SJCRH30 (cell line): ENCODE results near the gene OR14J1. TPM values are rescaled to one million over a fixed set of nuclear protein-coding genes. Genes with fewer than 3 reads are reported as not detected.
"Not testable (repeated sequence)": the region's sequence is repeated elsewhere in the genome, so short reads cannot be mapped to it uniquely, and the experiment has no call there.

Experiments
- DNase-seq, 2 experiments: peaks; one replicate each; pipeline ENCODE4 v3.0.0-alpha.2; 2015 to 2020
- H3K27ac ChIP-seq: fragments of 250-450 bp; sonication (Bioruptor Pico); 2 replicates; pipeline ENCODE4 v1.5.1; 2020; ENCODE audit warnings: mild to moderate bottlenecking, moderate library complexity
- H3K27me3 ChIP-seq: fragments of 250-450 bp; sonication (Bioruptor Pico); 2 replicates; pipeline ENCODE4 v1.5.1; 2020; ENCODE audit warnings: mild to moderate bottlenecking, moderate library complexity
- H3K36me3 ChIP-seq: fragments of 250-450 bp; sonication (Bioruptor Pico); 2 replicates; pipeline ENCODE4 v1.5.1; 2020; ENCODE audit warnings: mild to moderate bottlenecking, moderate library complexity
- H3K4me1 ChIP-seq: fragments of 250-450 bp; sonication (Bioruptor Pico); 2 replicates; pipeline ENCODE4 v1.5.1; 2020; ENCODE audit warnings: mild to moderate bottlenecking, moderate library complexity
- H3K4me3 ChIP-seq: fragments of 250-450 bp; sonication (Bioruptor Pico); 2 replicates; pipeline ENCODE4 v1.5.1; 2020; ENCODE audit warnings: mild to moderate bottlenecking, moderate library complexity
- H3K9me3 ChIP-seq: fragments of 250-450 bp; sonication (Bioruptor Pico); replicated peaks from 2 replicates; pipeline ENCODE4 v1.5.1; 2020; ENCODE audit warnings: mild to moderate bottlenecking, moderate library complexity
- total RNA-seq: library from RNA; depleted of rRNA; stranded (reverse); fragments of >200 nt; shearing (Covaris generic); gene quantifications from 2 replicates; pipeline ENCODE4 v1.2.3, GENCODE V29; 2014; rRNA removed

OR14J1 gene, protein sequence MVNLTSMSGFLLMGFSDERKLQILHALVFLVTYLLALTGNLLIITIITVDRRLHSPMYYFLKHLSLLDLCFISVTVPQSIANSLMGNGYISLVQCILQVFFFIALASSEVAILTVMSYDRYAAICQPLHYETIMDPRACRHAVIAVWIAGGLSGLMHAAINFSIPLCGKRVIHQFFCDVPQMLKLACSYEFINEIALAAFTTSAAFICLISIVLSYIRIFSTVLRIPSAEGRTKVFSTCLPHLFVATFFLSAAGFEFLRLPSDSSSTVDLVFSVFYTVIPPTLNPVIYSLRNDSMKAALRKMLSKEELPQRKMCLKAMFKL
- total RNA-seq: not detected in 2 replicates

DNA sequence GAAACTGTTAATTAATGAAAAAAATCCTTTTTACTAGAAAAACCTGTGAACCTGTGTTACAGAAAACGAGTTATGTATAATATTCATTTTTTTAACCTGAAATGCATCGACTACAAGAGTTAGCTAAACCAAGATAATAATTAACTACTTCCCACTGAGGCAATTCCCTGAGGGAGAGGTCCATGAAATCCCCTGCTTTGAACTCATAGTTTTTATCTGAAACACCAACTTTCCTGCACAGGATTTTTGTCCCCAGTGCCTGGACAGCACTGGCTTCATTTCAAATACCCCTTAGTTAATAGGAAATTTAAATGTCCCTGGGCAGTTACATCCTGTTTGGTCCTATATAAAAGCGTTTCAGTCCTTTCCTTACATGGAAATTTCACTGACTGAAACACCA lies at the start of gene OR14J1:
OR14J1 (plus strand) TSS at position 386 of the 400 bp plus-strand sequence. CDS start 4,989 bp downstream, outside the sequence.
- Histone ChIP-seq H3K9me3 (no peaks in the 10 kb centered on the region), H3K27ac (no peak within 1 kb of the TSS), H3K36me3 (no peaks in the 10 kb centered on the region), H3K4me3 (no peak within 1 kb of the TSS), H3K27me3 (no peaks in the 10 kb centered on the region), H3K4me1 (no peaks in the 10 kb centered on the region)
- no peak for DNase-seq

DNA sequence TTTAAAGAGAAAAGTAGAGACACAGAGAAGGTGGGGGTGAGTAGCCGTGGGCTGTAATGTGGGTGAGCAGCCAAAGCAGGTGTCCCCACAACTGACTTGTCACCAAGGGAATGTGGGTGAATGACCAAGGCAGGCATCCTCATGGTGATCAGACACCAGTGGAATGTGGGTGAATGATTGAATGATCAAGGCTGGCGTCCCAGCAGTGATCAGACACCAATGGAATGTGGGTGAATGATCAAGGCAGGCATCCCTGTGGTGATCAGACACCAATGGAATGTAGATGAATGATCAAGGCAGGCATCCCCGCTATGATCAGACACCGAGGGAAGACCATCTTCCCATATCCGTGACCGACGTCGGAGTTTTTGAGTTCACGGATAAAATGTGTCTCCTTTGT lies 49.8 kb upstream of the OR14J1 start:
- no peak overlapping the region for H3K4me3 ChIP-seq
- H3K9me3 ChIP-seq: no peaks in the 10 kb centered on the region
- no peaks in the 10 kb centered on the region for H3K27me3 ChIP-seq
- H3K4me1 ChIP-seq: no peaks in the 10 kb centered on the region
- H3K27ac ChIP-seq: no peak overlapping the region
- DNase-seq: no peak
- H3K36me3 ChIP-seq: no peaks in the 10 kb centered on the region

DNA sequence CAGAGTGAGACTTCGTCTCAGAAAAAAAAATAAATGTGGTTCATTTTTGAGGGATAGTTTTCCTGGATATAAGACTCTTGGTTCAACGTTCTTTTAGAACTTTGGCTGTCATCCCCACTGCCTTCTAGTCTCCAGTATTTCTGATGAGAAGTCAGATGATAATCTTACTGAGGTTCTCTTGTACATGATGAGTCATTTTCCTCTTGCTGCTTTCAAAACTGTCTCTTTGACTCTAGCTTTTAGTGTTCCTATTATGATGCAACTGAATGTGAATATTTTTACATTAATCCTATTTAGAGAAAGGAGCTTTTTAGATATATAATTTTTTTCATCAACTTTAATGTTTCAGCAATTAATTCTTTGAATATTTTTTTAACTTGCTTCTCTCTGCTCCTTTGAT lies 46.0 kb upstream of the OR14J1 start:
- Histone ChIP-seq H3K36me3 (no peaks in the 10 kb centered on the region), H3K4me1 (no peaks in the 10 kb centered on the region), H3K27ac (no peak overlapping the region), H3K9me3 (no peaks in the 10 kb centered on the region), H3K4me3 (no peak overlapping the region), H3K27me3 (no peaks in the 10 kb centered on the region)
- DNase-seq: no peak

DNA sequence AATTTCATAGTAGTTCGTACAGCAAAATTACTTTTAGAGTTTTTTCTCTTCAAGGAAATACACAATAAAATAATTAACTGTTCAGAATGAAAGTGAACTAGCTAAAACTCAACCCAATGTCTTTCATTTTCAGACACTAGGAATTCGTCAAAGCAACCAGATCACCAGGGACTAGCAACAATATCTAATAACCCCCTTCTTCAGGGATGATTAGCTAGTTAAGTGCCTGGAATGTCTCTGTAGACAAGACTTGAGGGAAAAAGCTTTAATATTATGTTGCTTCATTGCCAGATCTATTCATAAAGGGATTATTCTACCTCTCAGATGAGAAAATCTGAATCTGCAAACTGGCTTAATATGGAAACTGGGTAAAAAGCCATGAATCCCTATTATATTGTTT lies 41.8 kb upstream of the OR14J1 start:
- no peak for DNase-seq
- H3K4me3 ChIP-seq: no peak overlapping the region
- H3K27me3 ChIP-seq: no peaks in the 10 kb centered on the region
- no peaks in the 10 kb centered on the region for H3K9me3 ChIP-seq
- no peak overlapping the region for H3K27ac ChIP-seq
- no peaks in the 10 kb centered on the region for H3K36me3 ChIP-seq
- H3K4me1 ChIP-seq: no peaks in the 10 kb centered on the region

DNA sequence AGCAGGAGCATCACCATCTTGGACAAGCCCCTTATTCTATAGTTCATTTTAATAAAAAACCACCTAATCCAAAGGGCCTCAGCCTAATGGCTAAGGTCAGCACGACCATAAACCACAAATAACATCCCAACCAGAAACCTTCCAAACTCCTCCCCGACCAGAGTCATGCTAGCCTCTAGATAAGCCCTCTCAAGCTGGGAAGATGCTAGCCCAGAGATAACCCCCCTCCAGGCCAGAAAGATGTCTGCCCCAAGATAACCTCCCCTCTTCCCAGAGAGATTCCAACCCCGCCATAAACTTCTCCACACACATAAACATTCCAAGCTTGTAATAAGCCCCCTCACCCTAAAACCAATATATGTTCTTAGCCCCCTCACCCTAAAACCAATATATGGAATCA lies 38.5 kb upstream of the OR14J1 start:
- Histone ChIP-seq H3K9me3 (no peaks in the 10 kb centered on the region), H3K36me3 (no peaks in the 10 kb centered on the region), H3K4me3 (no peak overlapping the region), H3K4me1 (no peaks in the 10 kb centered on the region), H3K27ac (no peak overlapping the region), H3K27me3 (no peaks in the 10 kb centered on the region)
- DNase-seq: no peak

DNA sequence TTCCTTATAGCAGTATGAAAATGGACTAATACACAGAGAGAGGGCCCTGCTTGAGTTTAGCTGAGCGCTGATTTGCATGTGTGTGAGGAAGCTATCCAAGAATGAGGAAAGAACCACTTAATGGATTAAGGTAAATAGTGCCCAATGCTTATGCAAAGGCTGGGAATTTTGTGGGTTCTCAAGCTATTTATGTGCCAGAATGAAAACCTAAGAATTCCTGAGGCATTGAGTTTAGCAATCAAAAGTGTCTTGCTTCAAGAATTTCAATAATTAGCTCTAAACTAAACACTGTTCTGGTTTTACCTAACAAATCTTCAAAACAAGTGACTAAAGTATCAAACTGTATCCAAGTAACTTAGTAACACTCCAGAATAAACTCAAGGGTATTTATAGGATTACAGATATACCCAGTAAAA lies 7.0 kb upstream of the OR14J1 start:
- H3K27ac ChIP-seq: no peak overlapping the region
- H3K27me3 ChIP-seq: no peaks in the 10 kb centered on the region
- H3K9me3 ChIP-seq: no peaks in the 10 kb centered on the region
- DNase-seq: no peak
- no peaks in the 10 kb centered on the region for H3K4me1 ChIP-seq
- H3K36me3 ChIP-seq: no peaks in the 10 kb centered on the region
- no peak overlapping the region for H3K4me3 ChIP-seq

DNA sequence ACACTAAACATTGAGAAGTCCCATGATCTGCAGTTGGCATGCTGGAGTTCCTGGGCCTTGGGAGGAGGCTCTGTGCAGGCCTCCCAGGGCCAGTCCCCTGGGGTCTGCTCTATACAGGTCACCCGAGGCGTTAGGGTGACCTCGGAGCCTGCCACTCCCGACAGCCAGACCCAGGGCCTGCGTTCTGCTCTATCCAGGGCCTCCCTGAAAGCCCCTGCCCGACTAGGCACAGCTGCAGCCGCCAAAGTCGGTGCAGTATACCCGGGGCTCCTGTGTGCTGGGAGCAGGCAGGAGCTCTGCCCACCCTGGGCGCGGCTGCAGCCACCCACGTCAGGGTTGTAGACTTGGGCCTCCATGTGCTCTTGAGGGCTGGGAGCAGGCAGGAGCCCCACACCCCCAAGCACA lies 6.3 kb upstream of the OR14J1 start:
- DNase-seq: peak; percentile 11 to 21
- no peak overlapping the region for H3K27ac ChIP-seq
- no peaks in the 10 kb centered on the region for H3K4me1 ChIP-seq
- H3K9me3 ChIP-seq: no peaks in the 10 kb centered on the region
- H3K36me3 ChIP-seq: no peaks in the 10 kb centered on the region
- H3K4me3 ChIP-seq: no peak overlapping the region
- no peaks in the 10 kb centered on the region for H3K27me3 ChIP-seq

DNA sequence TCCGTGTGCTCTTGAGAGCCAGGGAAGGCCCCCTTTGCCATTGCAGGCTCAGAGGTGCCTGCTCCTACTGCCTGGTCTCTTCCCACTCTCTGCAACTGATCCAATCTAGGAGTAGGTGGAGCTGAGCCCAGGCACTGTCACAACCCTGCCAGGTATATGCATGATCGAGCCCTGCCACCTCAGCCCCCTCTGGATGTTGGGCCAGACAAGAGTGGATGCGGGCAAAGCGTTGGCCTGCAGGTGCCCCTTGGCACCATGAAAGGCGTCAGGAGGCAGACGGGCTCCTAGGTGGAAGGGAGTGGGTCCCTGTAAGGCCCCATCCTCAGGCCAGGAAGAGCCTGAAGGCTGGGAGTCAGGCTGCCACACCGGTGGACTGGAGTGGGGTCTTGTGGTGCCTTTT lies 5.9 kb upstream of the OR14J1 start:
- no peak overlapping the region for H3K4me3 ChIP-seq
- no peaks in the 10 kb centered on the region for H3K27me3 ChIP-seq
- no peak overlapping the region for H3K27ac ChIP-seq
- no peak for DNase-seq
- no peaks in the 10 kb centered on the region for H3K4me1 ChIP-seq
- no peaks in the 10 kb centered on the region for H3K9me3 ChIP-seq
- no peaks in the 10 kb centered on the region for H3K36me3 ChIP-seq

DNA sequence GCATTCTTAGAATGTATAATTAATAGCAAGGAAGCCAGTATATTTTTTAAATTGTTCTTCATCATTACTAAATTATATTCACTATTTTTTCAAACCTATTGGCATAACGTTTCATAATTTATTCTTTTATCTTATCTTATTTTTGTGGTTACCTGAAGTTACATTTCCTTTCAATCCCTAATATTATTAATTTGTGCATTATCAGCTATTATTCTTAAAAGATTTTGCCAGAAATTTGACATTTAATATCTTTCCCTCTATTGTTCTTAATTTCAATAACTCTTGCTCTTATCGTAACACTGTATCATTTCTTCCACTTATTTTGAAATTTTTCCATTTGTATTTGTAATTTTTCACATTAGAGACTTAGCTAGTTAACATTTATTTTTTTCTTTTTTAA lies 18.4 kb downstream of the OR14J1 start:
- no peaks in the 10 kb centered on the region for H3K9me3 ChIP-seq
- H3K36me3 ChIP-seq: no peaks in the 10 kb centered on the region
- no peak for DNase-seq
- no peak overlapping the region for H3K4me3 ChIP-seq
- H3K27ac ChIP-seq: no peak overlapping the region
- no peaks in the 10 kb centered on the region for H3K4me1 ChIP-seq
- no peaks in the 10 kb centered on the region for H3K27me3 ChIP-seq

DNA sequence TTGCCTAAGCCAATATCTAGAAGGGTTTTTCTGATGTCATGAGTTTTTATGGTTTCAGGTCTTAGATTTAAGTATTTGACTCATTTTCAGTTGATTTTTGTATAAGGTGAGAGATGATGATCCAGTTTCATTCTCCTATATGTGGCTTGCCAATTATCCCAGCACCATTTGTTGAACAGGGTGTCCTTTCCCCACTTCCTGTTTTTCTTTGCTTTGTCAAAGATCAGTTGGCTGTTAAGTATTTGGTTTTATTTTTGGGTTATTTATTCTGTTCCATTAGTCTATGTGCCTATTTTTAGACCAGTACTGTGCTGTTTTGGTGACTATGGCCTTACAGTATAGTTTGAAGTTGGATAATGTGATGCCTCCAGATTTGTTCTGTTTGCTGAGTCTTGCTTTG lies 21.8 kb downstream of the OR14J1 start:
- H3K4me1 ChIP-seq, H3K36me3 ChIP-seq, H3K27ac ChIP-seq, H3K9me3 ChIP-seq, H3K4me3 ChIP-seq, H3K27me3 ChIP-seq, DNase-seq: not testable (repeated sequence)

DNA sequence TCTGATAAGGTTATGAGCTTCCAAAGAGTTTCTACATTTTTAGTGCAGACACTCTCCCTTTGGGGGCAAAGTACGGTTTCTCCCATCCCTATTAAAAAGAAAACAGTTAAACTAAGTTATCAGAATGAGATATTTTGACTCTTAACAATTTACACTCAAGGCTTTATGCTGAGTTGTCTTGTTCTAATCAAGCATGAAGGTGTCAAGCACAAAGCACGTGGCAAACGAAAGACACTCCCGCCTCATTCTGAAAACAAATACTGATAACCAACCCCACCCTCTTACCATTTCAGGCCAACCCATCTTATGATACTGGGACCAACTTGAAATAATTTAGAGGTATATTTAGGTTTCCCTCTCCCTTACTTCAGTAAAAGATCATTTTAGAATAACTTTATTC lies 24.3 kb downstream of the OR14J1 start:
- Histone ChIP-seq H3K36me3 (no peaks in the 10 kb centered on the region), H3K4me3 (no peak overlapping the region), H3K9me3 (no peaks in the 10 kb centered on the region), H3K27ac (no peak overlapping the region), H3K4me1 (no peaks in the 10 kb centered on the region), H3K27me3 (no peaks in the 10 kb centered on the region)
- no peak for DNase-seq

DNA sequence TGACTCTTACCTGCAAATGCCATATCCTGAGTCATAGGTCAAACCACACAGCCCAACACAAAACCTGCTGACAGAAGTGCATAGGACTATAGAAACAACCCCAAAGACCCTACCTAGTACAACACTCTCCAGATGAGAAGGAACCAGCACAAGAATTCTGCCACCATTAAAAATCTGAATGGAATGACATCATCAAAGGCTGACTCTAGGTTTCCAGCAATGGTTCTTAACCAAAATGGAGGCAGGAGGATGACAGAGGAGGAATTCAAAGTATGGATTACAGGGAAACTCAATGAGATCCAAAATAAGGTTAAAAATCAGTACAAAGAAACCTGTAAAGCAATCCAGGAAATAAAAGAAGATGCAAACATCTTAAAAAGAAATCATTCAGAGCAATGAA lies 31.2 kb downstream of the OR14J1 start:
- DNase-seq: no peak
- H3K27ac ChIP-seq: no peak overlapping the region
- H3K36me3 ChIP-seq: no peaks in the 10 kb centered on the region
- no peak overlapping the region for H3K4me3 ChIP-seq
- no peaks in the 10 kb centered on the region for H3K27me3 ChIP-seq
- no peaks in the 10 kb centered on the region for H3K4me1 ChIP-seq
- H3K9me3 ChIP-seq: no peaks in the 10 kb centered on the region

DNA sequence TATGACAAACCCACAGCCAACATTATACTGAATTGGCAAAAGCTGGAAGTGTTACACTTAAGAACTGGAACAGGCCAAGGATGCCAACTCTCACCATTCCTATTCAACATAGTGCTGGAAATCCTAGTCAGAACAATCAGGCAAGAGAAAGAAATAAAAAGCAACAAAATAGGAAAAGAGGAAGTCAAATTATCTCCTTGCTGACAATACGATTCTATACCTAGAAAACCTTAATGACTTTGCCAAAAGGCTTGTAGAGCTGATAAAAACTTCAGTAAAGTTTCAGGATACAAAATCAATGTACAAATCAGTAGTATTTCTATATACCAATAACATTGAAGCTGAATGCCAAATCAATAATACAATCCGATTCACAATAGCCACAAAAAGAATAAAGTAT lies 34.8 kb downstream of the OR14J1 start:
- Histone ChIP-seq H3K4me1 (no peaks in the 10 kb centered on the region), H3K36me3 (no peaks in the 10 kb centered on the region), H3K27ac (no peak overlapping the region), H3K27me3 (no peaks in the 10 kb centered on the region), H3K9me3 (no peaks in the 10 kb centered on the region), H3K4me3 (no peak overlapping the region)
- DNase-seq: no peak

DNA sequence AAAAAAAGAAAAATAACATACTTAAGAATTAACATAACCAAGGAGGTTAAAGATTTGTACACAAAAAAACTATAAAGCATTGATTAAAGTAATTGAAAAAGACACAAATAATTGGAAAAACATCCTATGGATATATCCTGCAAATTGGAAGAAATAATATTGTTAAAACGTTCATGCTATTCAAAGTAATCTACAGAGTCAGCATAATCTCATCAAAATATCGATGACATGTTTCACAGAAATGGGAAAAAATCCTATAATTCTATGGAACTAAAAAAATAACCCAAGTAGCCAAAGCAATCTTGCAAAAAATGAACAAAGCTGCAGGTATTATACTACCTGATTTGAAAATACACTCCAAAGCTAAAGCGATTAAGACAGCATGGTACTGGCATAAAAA lies 43.9 kb downstream of the OR14J1 start:
- no peaks in the 10 kb centered on the region for H3K9me3 ChIP-seq

DNA sequence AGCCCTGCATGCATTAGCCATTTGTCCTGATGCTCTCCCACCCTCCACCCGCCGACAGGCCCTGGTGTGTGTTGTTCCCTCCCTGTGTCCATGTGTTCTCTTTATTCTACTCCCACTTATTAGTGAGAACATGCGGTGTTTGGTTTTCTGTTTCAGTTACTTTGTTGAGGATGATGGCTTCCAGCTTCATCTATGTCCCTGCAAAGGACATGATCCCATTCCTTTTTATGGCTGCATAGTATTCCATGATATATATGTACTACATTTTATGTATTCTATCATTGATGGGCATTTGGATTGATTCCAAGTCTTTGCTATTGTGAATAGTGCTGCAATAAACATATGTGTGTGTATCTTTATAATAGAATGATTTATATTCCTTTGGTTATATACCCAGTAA lies 47.8 kb downstream of the OR14J1 start:
- H3K9me3 ChIP-seq, DNase-seq, H3K4me1 ChIP-seq, H3K36me3 ChIP-seq, H3K27ac ChIP-seq, H3K27me3 ChIP-seq, H3K4me3 ChIP-seq: not testable (repeated sequence)

More for the DNA sequence above, 43.9 kb downstream of the OR14J1 start:
- Histone ChIP-seq H3K36me3 (no peaks in the 10 kb centered on the region), H3K4me1 (no peaks in the 10 kb centered on the region), H3K27ac (no peak overlapping the region), H3K4me3 (no peak overlapping the region), H3K27me3 (no peaks in the 10 kb centered on the region)
- no peak for DNase-seq

DNA sequence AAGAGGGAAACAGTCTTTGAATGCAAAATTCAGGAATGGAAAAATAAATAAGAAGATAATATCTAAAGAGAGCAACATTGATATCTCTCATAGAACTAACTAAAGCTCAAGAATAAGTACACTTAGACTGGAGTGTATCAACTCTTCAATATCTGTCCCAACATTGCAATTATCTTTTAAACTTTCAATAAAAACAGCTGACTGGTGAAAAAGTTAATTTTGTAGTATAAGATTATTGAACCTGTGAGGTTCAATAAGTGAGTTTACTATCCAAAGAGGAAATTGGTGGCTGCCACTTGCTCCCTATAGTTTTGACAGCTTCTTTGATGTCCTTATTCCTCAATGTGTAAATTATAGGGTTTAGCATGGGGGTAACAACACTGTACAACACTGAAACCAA lies 53.5 kb downstream of the OR14J1 start:
- H3K4me3 ChIP-seq: no peak overlapping the region
- H3K36me3 ChIP-seq: no peaks in the 10 kb centered on the region
- no peaks in the 10 kb centered on the region for H3K4me1 ChIP-seq
- H3K27me3 ChIP-seq: no peaks in the 10 kb centered on the region
- no peak overlapping the region for H3K27ac ChIP-seq
- H3K9me3 ChIP-seq: no peaks in the 10 kb centered on the region
- no peak for DNase-seq
